COR-L47 (cell line): ENCODE data around the gene PLCB2.
A peak's percentile ranks its signal among the peaks of the same experiment; 100 is the strongest.

Experiments
- DNase-seq: peaks from one replicate; lab custom pipeline; 2025; lab: John Stamatoyannopoulos, UW

PLCB2 gene

GRCh38 chr15:40323953-40324937, 16.5 kb upstream of the PLCB2 start:
- DNase-seq = peak; percentile 7

GRCh38 chr15:40323239-40323952, 15.7 kb upstream of the PLCB2 start, which contains the start of gene INAFM2:
INAFM2 (plus strand) TSS chr15:40323692; CDS start chr15:40324056, 364 bp downstream.
- peak; percentile 91 for DNase-seq

GRCh38 chr15:40322531-40323238, 14.9 kb upstream of the PLCB2 start:
- peak; percentile 69 for DNase-seq

GRCh38 chr15:40320931-40321371, 13.2 kb upstream of the PLCB2 start:
- DNase-seq = peak; percentile 78

GRCh38 chr15:40320409-40320808, 12.7 kb upstream of the PLCB2 start:
- DNase-seq = no peak

- no peak for DNase-seq
Measured at GRCh38 chr15:40317580-40317979, 9.8 kb upstream of the PLCB2 start.

- DNase-seq = no peak
Measured at GRCh38 chr15:40316931-40317330, 9.2 kb upstream of the PLCB2 start.

GRCh38 chr15:40314723-40315276, 7.1 kb upstream of the PLCB2 start:
- no peak for DNase-seq

GRCh38 chr15:40313531-40314398, 6.0 kb upstream of the PLCB2 start:
- peak; percentile 89 for DNase-seq

- DNase-seq = no peak
Measured at GRCh38 chr15:40312370-40313158, 4.8 kb upstream of the PLCB2 start.

- no peak for DNase-seq
Measured at GRCh38 chr15:40310993-40311392, 3.3 kb upstream of the PLCB2 start.

- DNase-seq = peak; percentile 7
Measured at GRCh38 chr15:40310001-40310959, 2.5 kb upstream of the PLCB2 start.

GRCh38 chr15:40309344-40309862, 1.7 kb upstream of the PLCB2 start:
- no peak for DNase-seq

GRCh38 chr15:40306908-40307307, 827 bp downstream of the PLCB2 start:
- no peak for DNase-seq

- no peak for DNase-seq
Measured at GRCh38 chr15:40306371-40306770, 1.4 kb downstream of the PLCB2 start.

GRCh38 chr15:40305281-40305680, 2.5 kb downstream of the PLCB2 start:
- no peak for DNase-seq

GRCh38 chr15:40303576-40303975, 4.2 kb downstream of the PLCB2 start:
- DNase-seq = no peak

- no peak for DNase-seq
Measured at GRCh38 chr15:40302981-40303380, 4.8 kb downstream of the PLCB2 start.
